A673 (cell line): Measurements from ENCODE around the gene LONP2. TPM values are rescaled to one million over a fixed set of nuclear protein-coding genes. Genes with fewer than 3 reads are reported as not detected.

Experiments used
- BruUV-seq: library from RNA; stranded (reverse); fragments of 400-500 nt; replicated peaks from 2 replicates; lab custom pipeline; 2021; lab: Mats Ljungman, UMichigan
- CTCF ChIA-PET: fragments of 300-600 bp; sonication (Branson Sonifier 250); formaldehyde crosslinking; loops from one replicate; lab custom pipeline; 2022; ENCODE audit warnings: antibody characterized with exemption; lab: Charles Lee
- POLR2A ChIA-PET: fragments of 300-600 bp; sonication (Branson Sonifier 250); formaldehyde crosslinking; loops from one replicate; lab custom pipeline; 2022; ENCODE audit warnings: antibody characterized with exemption; ENCODE audit not compliant: low non-redundant PET; lab: Charles Lee
- DNase-seq: peaks from one replicate; pipeline ENCODE4 v3.0.0-alpha.2; 2015; ENCODE audit warnings: low spot score
- H3K27ac ChIP-seq: fragments of 200-600 bp; sonication (generic); 2 replicates; pipeline ENCODE4 v1.5.1; 2016; ENCODE audit warnings: mixed run types, low read depth, mild to moderate bottlenecking, mixed read lengths, antibody characterized with exemption, low read length; ENCODE audit not compliant: poor library complexity, severe bottlenecking
- H3K27me3 ChIP-seq: fragments of 200-600 bp; sonication (generic); replicated peaks from 2 replicates; pipeline ENCODE4 v1.6.1; 2017; ENCODE audit warnings: mixed run types, low read depth, mild to moderate bottlenecking, mixed read lengths, antibody characterized with exemption, low read length; ENCODE audit not compliant: insufficient read depth, poor library complexity
- H3K36me3 ChIP-seq: fragments of 200-600 bp; sonication (generic); 2 replicates; pipeline ENCODE4 v1.6.1; 2016; ENCODE audit warnings: mixed run types, mild to moderate bottlenecking, mixed read lengths, antibody characterized with exemption, low read length; ENCODE audit not compliant: insufficient read depth, poor library complexity, severe bottlenecking
- H3K4me1 ChIP-seq: fragments of 200-600 bp; sonication (generic); 2 replicates; pipeline ENCODE4 v1.6.1; 2017; ENCODE audit warnings: mixed run types, mild to moderate bottlenecking, mixed read lengths, antibody characterized with exemption, low read length; ENCODE audit not compliant: insufficient read depth, poor library complexity, severe bottlenecking
- H3K4me3 ChIP-seq: fragments of 200-600 bp; sonication (generic); 2 replicates; pipeline ENCODE4 v1.5.1; 2016; ENCODE audit warnings: low read depth, mixed run types, mild to moderate bottlenecking, mixed read lengths, low read length; ENCODE audit not compliant: poor library complexity, severe bottlenecking
- H3K9me3 ChIP-seq: fragments of 200-600 bp; sonication (generic); 2 replicates; pipeline ENCODE4 v1.6.1; 2016; ENCODE audit warnings: mixed run types, low read depth, mild to moderate bottlenecking, mixed read lengths, antibody characterized with exemption, low read length; ENCODE audit not compliant: poor library complexity, severe bottlenecking
- EZH2 ChIP-seq: fragments of 200-600 bp; sonication (generic); IDR thresholded peaks from 2 replicates; pipeline ENCODE4 v1.6.1; 2017; ENCODE audit warnings: borderline replicate concordance, low read depth, mild to moderate bottlenecking, mixed read lengths, antibody characterized with exemption, low read length; ENCODE audit not compliant: poor library complexity, severe bottlenecking
- intact Hi-C: fragments of 100-400 bp; cut with micrococcal nuclease; formaldehyde crosslinking; loops from one replicate; pipeline ENCODE4 v1.10.0; 2022; ENCODE audit not compliant: unreplicated experiment
- total RNA-seq: library from RNA; stranded (reverse); gene quantifications from 2 replicates; pipeline ENCODE4 v1.2.3, GENCODE V29; 2021
- TF ChIP-seq, protein P1 (sequence below): fragments of 300-800, 200-600 bp; sonication (generic); conservative IDR thresholded peaks from 2 replicates; pipeline ENCODE4 v1.5.1; 2017; ENCODE audit warnings: low read depth, mild to moderate bottlenecking, antibody characterized with exemption, low read length, moderate library complexity, mixed read lengths

Gene LONP2
- total RNA-seq, 1 experiment from 2014 or later = 48.8 TPM

DNA sequence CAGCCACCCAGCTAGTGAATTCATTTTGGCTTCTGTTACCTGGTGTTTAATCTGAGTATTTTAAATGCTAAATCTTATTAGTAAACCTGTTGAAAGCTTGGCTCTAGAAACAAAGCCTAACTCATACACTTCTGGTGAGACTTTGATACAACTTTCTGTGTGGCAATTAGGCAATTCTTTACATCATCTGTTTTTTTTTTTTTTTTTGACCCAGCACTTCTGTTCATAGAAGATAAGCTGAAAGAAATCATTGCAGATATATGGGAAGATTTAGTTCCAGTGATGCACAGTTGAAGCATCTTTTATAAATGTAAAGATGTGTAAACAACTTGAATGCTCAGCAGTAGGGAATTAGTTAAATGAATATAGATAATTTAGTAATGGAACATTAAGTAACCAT, 24.9 kb downstream of the LONP2 start:
- Histone ChIP-seq H3K4me3 (no peak overlapping the region), H3K36me3 (peaks cover 16% of the 10 kb centered on the region), H3K9me3 (no peaks in the 10 kb centered on the region), H3K27me3 (no peaks in the 10 kb centered on the region), H3K4me1 (peaks cover 8% of the 10 kb centered on the region), H3K27ac (no peak overlapping the region)
- no peak for DNase-seq
- ChIA-PET CTCF (no interaction called here), POLR2A (no interaction called here)
- TF ChIP-seq, protein P1, sequence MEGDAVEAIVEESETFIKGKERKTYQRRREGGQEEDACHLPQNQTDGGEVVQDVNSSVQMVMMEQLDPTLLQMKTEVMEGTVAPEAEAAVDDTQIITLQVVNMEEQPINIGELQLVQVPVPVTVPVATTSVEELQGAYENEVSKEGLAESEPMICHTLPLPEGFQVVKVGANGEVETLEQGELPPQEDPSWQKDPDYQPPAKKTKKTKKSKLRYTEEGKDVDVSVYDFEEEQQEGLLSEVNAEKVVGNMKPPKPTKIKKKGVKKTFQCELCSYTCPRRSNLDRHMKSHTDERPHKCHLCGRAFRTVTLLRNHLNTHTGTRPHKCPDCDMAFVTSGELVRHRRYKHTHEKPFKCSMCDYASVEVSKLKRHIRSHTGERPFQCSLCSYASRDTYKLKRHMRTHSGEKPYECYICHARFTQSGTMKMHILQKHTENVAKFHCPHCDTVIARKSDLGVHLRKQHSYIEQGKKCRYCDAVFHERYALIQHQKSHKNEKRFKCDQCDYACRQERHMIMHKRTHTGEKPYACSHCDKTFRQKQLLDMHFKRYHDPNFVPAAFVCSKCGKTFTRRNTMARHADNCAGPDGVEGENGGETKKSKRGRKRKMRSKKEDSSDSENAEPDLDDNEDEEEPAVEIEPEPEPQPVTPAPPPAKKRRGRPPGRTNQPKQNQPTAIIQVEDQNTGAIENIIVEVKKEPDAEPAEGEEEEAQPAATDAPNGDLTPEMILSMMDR = no peak
- TF ChIP-seq EZH2 = no peak
- no TSS peak for BruUV-seq
- intact Hi-C loops = no loop called here

DNA sequence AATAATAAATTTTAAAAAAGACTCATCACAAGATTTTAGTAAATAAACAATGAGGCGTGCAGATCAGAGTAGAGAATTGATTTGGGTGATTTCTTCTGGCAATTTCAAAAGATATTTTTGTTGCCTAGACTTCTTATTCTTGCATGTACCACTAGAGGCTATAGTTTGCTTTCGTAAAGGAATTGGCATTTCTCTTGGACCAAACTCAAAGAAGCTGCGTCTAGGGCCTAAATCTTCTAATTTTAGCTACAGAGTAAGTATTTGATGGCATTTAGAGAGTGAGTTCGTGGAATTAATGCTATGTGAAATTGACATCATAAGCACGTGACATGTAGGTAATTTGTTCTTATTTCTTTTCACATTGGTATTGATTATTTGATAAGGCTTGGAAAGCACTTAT, 27.6 kb downstream of the LONP2 start:
- POLR2A ChIA-PET = no interaction called here
- BruUV-seq = no TSS peak
- Histone ChIP-seq H3K27ac (no peak overlapping the region), H3K4me3 (no peak overlapping the region), H3K36me3 (peaks cover 10% of the 10 kb centered on the region), H3K4me1 (no peaks in the 10 kb centered on the region), H3K9me3 (no peaks in the 10 kb centered on the region), H3K27me3 (no peaks in the 10 kb centered on the region)
- intact Hi-C loops = no loop called here
- CTCF ChIA-PET = no interaction called here
- DNase-seq = no peak
- TF ChIP-seq EZH2 = no peak
- TF ChIP-seq, protein P1 = no peak; the same call in 1 of the 2 replicates

DNA sequence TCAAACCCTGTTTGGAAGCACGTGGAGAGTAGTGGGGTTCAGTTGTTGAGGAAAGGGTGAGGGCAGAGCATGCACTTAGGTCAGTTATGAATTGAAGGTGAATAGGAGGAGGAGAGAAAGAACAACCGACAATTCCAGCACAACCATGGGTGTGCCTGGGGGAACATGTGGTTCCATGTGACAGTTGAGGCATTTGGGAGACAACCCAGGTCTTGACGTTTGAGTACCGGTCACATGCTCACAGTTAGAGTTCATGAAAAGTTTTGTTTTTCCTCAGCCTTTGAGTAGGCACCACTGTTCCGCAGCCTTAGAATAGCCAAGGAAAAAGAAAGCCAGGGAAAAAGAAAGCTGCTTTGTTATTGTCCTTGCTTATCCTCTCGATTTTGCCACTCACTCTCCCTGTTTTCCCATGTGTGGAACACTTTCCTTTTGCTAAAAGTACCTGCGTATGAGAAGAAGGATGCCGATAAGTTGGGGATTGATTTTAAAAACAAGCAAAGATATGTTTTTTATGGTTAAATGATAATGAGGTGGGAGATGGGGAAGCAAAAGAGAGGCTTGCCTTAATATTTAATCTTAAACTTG, 28.8 kb downstream of the LONP2 start:
- H3K27me3 ChIP-seq = no peaks in the 10 kb centered on the region
- no peak for DNase-seq
- no peak overlapping the region for H3K4me3 ChIP-seq
- intact Hi-C loops = no loop called here
- ChIA-PET CTCF (no interaction called here), POLR2A (no interaction called here)
- H3K9me3 ChIP-seq = no peaks in the 10 kb centered on the region
- peaks cover 10% of the 10 kb centered on the region for H3K36me3 ChIP-seq
- BruUV-seq = no TSS peak
- no peak overlapping the region for H3K27ac ChIP-seq
- TF ChIP-seq, protein P1 = no peak
- no peak for TF ChIP-seq EZH2
- H3K4me1 ChIP-seq = peaks cover 3% of the 10 kb centered on the region
